Heart right ventricle (tissue), 16 donors: ENCODE measurements around the gene FLNB. TPM values are rescaled to one million over a fixed set of nuclear protein-coding genes. Genes with fewer than 3 reads are reported as not detected.

Experiments
- ATAC-seq, 8 donors: fragments of 200-7000 bp; cut with Tn5 transposase; one replicate each; pipeline ENCODE4 v1.9.1; 2020; ENCODE audit warnings: mild to moderate bottlenecking in 8 of 8, moderate library complexity in 8 of 8, moderate number of reproducible peaks in 1 of 8
- DNase-seq, 2 donors: peaks; one replicate each; pipeline ENCODE4 v3.0.0-alpha.2; 2020
- H3K27ac ChIP-seq, 10 donors: fragments of 200-600 bp; sonication (generic) in 2 of 10; one replicate each; pipeline versions ENCODE4 v1.5.0 to v1.8.0; 2020 to 2022; ENCODE audit warnings: mild to moderate bottlenecking in 3 of 10
- H3K27me3 ChIP-seq, 7 donors: fragments of 200-600 bp; one replicate each; pipeline ENCODE4 v1.8.0; 2021 to 2022; ENCODE audit warnings: mild to moderate bottlenecking in 2 of 7
- H3K36me3 ChIP-seq, 9 donors: fragments of 200-600 bp; sonication (generic) in 1 of 9; one replicate each; pipeline versions ENCODE4 v1.5.0 to v1.8.0; 2020 to 2022; ENCODE audit warnings: mild to moderate bottlenecking in 2 of 9
- H3K4me1 ChIP-seq, 9 donors: fragments of 200-600 bp; sonication (generic) in 1 of 9; one replicate each; pipeline versions ENCODE4 v1.5.0 to v1.8.0; 2020 to 2022; ENCODE audit warnings: mild to moderate bottlenecking in 4 of 9
- H3K4me3 ChIP-seq, 10 donors: fragments of 200-600 bp; sonication (generic) in 2 of 10; one replicate each; pipeline versions ENCODE4 v1.5.0 to v1.8.0; 2020 to 2022; ENCODE audit warnings: mild to moderate bottlenecking in 7 of 10, moderate library complexity in 2 of 10
- H3K9me3 ChIP-seq, 11 donors: fragments of 200-600 bp in 10 of 11; sonication (generic) in 2 of 11; one replicate each; pipeline versions ENCODE4 v1.5.0 to v1.8.0; 2013 to 2022; ENCODE audit warnings: mild to moderate bottlenecking in 2 of 11, control low read depth in 1 of 11, moderate library complexity in 1 of 11
- WGBS, 2 donors: extraction: QIAGEN DNeasy Blood & Tissue Kit; methylation state at CpG; one replicate each; pipeline ENCODE4 v1.1.7; 2013; ENCODE audit warnings: inconsistent platforms in 1 of 2; 5-methylcytosine and 5-hydroxymethylcytosine counted together
- intact Hi-C, 10 donors: fragments of 100-400 bp; cut with DNase I; formaldehyde crosslinking; loops; one replicate each; pipeline versions ENCODE4 v1.11.1 to v1.14.2; 2022
- polyA plus RNA-seq, 2 donors: library from polyadenylated mRNA; stranded (reverse); fragments of 200-250 nt; gene quantifications; one replicate each; pipeline ENCODE4 v1.2.3, GENCODE V29; 2013
- total RNA-seq, 10 donors: library from RNA; stranded (reverse); fragmentation: NEBNext Ultra II Directional in 3 of 10; extraction: Animal tissue kit (Norgen Biotek cat#: 25700) in 3 of 10; gene quantifications; one replicate each; pipeline versions ENCODE4 v1.2.1 to v1.2.4, GENCODE V29; 2021 to 2023
- TF ChIP-seq, protein P1 (sequence below), 9 donors: fragments of 200-600 bp; sonication (generic) in 2 of 9; IDR thresholded peaks; one replicate each; pipeline versions ENCODE4 v1.5.0 to v1.8.0; 2021 to 2022; ENCODE audit warnings: antibody characterized with exemption in 9 of 9, mild to moderate bottlenecking in 5 of 9, moderate library complexity in 1 of 9
- donor health status: Arrhythmogenic right ventricular cardiomyopathy.
- donor health status: ischemic (EF 13 %, LVEDD 7.1; RV severe dilation, severe dysfunction).
- donor health status: healthy with polysubstance abuse.
- donor health status: DM: no; HTN: yes; CAD: no.
- donor health status: DM: no; HTN: no; CAD: no.
- donor health status: ischemic (EF 25% LVEDD 6.9; RV normal size, moderate dysfunction).
- donor health status: ischemic (EF 25% LVEDD 5.7; RV mildly dilated, moderate dysfunction).
- donor health status: healthy.
- donor health status: DM: yes; HTN: yes; CAD: no.
- donor health status: Ischemic cardiomyopathy.
- donor health status: ischemic (EF 35%, LVEDD 5.7; RV mildly dilated, moderate dysfunction).
- donor health status: nonischemic (EF 11% LVEDD 7.7; RV severe dilation, severe dysfunction).
- donor health status: DM: yes; HTN: yes; CAD: no.
- donor health status: PGD.
- donor health status: ischemic (EF 29% LVEDD 5.4; RV normal size, mild dysfunction).
- donor health status: nonischemic (EF 23%, LVEDD 6.1; RV moderate dilation, normal function).

The FLNB gene
- total and polyA plus RNA-seq, 12 donors, result 27.4 to 65.3 (median 38.6) TPM

DNA sequence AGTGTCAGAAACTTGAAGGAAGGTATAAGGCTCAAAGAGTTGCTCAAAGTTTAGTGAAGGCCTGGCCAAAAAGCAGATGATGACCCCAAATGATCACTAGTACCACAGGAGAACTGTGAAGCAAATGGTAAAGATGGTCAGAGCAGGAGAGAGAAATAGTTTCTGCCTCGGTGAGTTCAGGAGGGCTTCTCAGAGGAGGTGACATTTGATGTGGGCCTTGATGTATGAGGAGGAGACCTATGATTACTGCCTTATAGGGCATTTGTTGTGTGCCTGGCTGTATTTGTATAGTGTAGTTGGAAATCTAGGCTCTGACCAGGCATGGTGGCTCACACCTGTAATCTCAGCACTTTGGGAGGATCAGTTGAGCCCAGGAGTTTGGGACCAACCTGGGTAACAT is 152.2 kb downstream of the FLNB start:
- Histone ChIP-seq H3K4me3 (no peak overlapping the region), H3K4me1 (peaks cover 0 to 41% (median 30%) of the 10 kb centered on the region in 9 donors), H3K27me3 (no peaks in the 10 kb centered on the region), H3K9me3 (peaks cover 0 to 7% (median 0%) of the 10 kb centered on the region in 11 donors), H3K27ac (peak overlapping the region in 1 of 10 donors; percentile 90), H3K36me3 (peaks cover 0 to 99% (median 11%) of the 10 kb centered on the region in 9 donors)
- DNase-seq (no peak), ATAC-seq (no peak)
- intact Hi-C loops, result loop anchor here in 2 of 10 donors (5.0 to 10.0 kb wide), 2 partner anchors 153 to 216 kb away; partner anchors contain the start of gene FLNB (in 1 of the 2)
- TF ChIP-seq, protein P1, sequence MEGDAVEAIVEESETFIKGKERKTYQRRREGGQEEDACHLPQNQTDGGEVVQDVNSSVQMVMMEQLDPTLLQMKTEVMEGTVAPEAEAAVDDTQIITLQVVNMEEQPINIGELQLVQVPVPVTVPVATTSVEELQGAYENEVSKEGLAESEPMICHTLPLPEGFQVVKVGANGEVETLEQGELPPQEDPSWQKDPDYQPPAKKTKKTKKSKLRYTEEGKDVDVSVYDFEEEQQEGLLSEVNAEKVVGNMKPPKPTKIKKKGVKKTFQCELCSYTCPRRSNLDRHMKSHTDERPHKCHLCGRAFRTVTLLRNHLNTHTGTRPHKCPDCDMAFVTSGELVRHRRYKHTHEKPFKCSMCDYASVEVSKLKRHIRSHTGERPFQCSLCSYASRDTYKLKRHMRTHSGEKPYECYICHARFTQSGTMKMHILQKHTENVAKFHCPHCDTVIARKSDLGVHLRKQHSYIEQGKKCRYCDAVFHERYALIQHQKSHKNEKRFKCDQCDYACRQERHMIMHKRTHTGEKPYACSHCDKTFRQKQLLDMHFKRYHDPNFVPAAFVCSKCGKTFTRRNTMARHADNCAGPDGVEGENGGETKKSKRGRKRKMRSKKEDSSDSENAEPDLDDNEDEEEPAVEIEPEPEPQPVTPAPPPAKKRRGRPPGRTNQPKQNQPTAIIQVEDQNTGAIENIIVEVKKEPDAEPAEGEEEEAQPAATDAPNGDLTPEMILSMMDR (IDR thresholded peaks at IDR 0.05), result no peak
- WGBS, 2 donors, result 100% methylated on average over 1 of the region's 1 CpG

DNA sequence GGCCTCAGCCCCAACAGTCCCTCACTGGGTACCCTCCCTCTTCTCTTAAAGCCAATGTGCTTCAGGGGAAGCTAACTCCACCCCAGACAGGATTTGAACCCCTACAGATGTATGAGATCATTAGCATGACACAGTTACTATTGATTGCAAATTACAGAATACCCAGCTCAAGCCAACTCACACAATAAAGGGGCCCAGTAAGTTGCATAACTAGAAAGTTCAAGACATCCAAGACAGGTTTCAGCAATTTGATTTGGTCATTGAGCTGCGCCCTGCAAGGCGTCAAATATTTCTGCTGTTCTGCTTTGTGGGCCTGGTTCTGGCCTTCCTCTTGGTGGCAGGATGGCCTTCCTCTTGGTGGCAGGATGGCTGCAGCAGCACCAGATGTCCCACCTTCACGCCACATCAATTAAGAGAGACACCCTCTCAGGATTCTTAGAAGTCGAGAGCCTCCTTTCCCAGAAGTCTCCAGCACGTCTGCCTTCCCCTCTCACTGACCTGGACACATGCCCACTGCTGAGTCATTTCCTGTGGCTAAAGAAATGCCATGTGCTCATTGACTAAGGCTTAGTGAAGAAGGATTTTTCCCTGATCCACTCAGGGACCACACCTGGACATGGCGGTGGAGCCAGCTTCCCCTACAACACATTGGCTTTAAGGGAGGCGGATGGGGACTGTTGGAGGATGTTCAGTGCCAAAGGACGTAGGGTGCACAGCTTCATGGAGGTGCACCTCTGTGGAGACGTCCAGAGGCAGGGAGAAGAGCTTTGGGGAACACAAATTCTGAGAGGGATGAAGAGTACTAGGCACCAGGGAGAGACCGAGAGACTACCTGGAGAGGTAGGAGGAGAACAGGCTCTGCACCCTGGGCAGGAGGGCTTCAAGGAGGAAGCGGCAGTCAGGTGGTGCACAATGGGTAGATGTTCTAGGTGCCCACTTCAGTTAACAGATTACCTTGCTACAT is 153.5 kb downstream of the FLNB start:
- Histone ChIP-seq H3K27me3 (no peaks in the 10 kb centered on the region), H3K36me3 (peaks cover 0 to 96% (median 6%) of the 10 kb centered on the region in 9 donors), H3K4me1 (peaks cover 0 to 53% (median 37%) of the 10 kb centered on the region in 9 donors), H3K27ac (peak overlapping the region in 5 of 10 donors; percentile 36 to 91 (median 83)), H3K9me3 (peaks cover 0 to 7% (median 0%) of the 10 kb centered on the region in 11 donors), H3K4me3 (no peak overlapping the region)
- ATAC-seq, result peak in 2 of 8 donors; percentile 21 to 34
- 77 to 78% methylated on average over 11 of the region's 11 CpGs for WGBS, 2 donors
- peak in 1 of 2 donors; percentile 60 for DNase-seq
- intact Hi-C loops, result loop anchor here in 2 of 10 donors (5.0 to 10.0 kb wide), 2 partner anchors 154 to 217 kb away; partner anchors contain the start of gene FLNB (in 1 of the 2)
- TF ChIP-seq, protein P1 (IDR thresholded peaks at IDR 0.05), result no peak

DNA sequence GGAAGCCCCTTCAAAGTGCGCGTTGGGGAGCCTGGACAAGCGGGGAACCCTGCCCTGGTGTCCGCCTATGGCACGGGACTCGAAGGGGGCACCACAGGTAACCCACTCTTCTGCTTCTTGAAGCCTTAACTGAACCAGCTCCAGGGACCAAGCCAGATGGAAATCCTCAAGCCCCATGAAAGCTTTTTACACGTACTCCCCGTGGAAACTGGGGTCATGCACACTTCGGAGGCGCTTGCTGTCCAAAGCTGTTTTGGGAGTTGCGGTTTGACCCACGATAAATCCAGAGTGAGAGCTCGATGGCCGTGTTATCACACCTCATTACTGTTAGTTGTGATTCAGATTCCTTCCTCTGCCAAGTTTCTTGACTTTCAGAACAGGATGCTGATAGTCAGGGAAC is 155.0 kb downstream of the FLNB start:
- WGBS, 2 donors, result 58 to 64% methylated on average over 14 of the region's 14 CpGs
- Histone ChIP-seq H3K4me3 (no peak overlapping the region), H3K36me3 (peaks cover 0 to 90% (median 6%) of the 10 kb centered on the region in 9 donors), H3K27ac (peak overlapping the region; percentile 1 to 91 (median 84)), H3K9me3 (peaks cover 0 to 7% (median 0%) of the 10 kb centered on the region in 11 donors), H3K4me1 (peaks cover 7 to 66% (median 41%) of the 10 kb centered on the region in 9 donors), H3K27me3 (no peaks in the 10 kb centered on the region)
- TF ChIP-seq, protein P1 (IDR thresholded peaks at IDR 0.05), result no peak
- intact Hi-C loops, result loop anchor here in 2 of 10 donors (5.0 to 10.0 kb wide), 2 partner anchors 156 to 218 kb away; partner anchors contain the start of gene FLNB (in 1 of the 2)
- ATAC-seq (peak in 4 of 8 donors; percentile 4 to 28 (median 12)), DNase-seq (peak in 1 of 2 donors; percentile 33)
